Mammary epithelial cell (primary cell): Measurements from ENCODE around the gene TMED4.

Experiments used
- EZH2 ChIP-seq: IDR thresholded peaks from 2 replicates; pipeline ENCODE4 v1.6.1; 2012; ENCODE audit warnings: low read length, inconsistent platforms, borderline replicate concordance
- TF ChIP-seq, protein P1 (sequence below), 2 donors: IDR thresholded peaks in 1 of 2; conservative IDR thresholded peaks in 1 of 2; 2 replicates each; pipeline ENCODE4 v1.5.1; 2011 to 2012; ENCODE audit warnings: inconsistent platforms in 2 of 2, low read length in 2 of 2, mild to moderate bottlenecking in 2 of 2, control low read depth in 1 of 2, low read depth in 1 of 2; ENCODE audit not compliant: insufficient read depth in 1 of 2; ENCODE audit errors: extremely low read depth in 1 of 2

DNA sequence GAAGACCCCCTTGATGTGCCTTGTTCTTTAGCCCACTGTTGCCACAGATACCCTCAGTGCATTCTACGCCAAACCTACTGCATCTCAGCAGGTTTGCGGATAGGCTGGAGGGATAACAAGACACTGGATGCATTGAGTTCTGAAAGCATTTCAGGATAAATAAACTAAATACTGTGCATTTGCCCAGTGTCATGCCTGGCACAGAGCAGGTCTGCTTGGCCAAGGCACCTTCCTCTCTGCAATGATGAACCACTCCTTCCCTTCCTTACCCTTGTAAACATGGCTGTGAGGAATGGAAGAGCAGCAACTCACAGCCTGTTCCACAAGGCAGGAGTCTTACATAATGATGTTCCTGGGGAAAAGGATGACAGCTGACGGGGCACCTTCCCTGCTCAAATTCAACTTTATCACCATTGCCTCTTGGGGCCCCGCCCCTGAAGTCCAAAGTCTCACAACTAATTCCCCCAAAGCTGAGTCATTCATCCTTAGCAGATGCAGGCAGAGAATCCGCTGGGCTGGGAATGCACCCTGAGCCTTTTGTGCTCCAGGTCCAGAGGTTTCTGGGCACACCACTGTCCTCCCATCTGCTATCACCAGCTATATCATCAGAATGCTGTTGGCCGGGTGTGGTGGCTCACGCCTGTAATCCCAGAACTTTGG, 19.9 kb downstream of the TMED4 start:
- TF ChIP-seq EZH2: no peak
- TF ChIP-seq, protein P1, sequence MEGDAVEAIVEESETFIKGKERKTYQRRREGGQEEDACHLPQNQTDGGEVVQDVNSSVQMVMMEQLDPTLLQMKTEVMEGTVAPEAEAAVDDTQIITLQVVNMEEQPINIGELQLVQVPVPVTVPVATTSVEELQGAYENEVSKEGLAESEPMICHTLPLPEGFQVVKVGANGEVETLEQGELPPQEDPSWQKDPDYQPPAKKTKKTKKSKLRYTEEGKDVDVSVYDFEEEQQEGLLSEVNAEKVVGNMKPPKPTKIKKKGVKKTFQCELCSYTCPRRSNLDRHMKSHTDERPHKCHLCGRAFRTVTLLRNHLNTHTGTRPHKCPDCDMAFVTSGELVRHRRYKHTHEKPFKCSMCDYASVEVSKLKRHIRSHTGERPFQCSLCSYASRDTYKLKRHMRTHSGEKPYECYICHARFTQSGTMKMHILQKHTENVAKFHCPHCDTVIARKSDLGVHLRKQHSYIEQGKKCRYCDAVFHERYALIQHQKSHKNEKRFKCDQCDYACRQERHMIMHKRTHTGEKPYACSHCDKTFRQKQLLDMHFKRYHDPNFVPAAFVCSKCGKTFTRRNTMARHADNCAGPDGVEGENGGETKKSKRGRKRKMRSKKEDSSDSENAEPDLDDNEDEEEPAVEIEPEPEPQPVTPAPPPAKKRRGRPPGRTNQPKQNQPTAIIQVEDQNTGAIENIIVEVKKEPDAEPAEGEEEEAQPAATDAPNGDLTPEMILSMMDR (conservative IDR thresholded peaks at IDR 0.05 in 1 of 2, IDR thresholded peaks at IDR 0.05 in 1 of 2; ENCODE audit: extremely low read depth in 1 of 2, insufficient read depth in 1 of 2, low read depth in 1 of 2, low read length in 2 of 2): no peak
